ENCODE data around the gene TMPRSS4.

Gene TMPRSS4

DNA sequence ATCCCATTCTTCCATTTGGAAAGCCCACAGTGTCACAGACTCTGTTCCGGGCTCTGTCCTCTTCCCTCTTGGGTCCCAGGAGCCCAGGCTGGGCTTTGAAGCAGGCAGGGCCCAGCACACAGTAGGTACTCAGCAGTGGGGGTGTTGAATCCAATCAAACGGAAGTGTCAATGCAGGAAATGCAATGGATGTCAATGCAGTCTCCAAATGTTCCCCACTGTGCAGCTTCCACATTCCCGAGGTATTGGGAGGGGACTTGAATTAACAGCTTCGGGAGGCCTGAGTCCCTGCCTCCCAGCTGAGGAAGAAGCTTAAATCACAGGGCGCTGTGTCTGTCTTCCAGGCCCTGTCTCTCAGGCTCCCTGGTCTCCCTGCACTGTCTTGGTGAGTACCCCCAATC, 31.6 kb downstream of the TMPRSS4 start:
- no peak for DNase-seq

DNA sequence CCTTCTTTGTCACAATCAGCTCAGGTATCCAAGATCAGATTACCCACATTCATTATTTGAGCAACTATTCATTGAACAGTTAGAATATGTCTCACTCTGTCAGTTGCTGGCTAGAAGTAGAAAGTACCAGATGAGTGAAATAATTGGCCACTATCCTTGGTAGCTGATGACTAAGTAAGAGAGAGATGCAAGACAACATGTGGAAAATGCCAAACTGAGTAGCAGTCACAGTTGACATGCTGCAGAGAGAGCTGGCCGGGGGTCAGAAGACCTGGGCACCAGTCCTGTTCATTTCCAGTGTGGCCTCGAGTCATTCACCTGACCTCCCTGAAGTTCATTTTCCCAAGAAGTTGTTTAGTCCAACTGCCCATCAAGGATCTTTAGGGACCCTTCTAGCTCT, 32.4 kb downstream of the TMPRSS4 start:
- DNase-seq: no peak

DNA sequence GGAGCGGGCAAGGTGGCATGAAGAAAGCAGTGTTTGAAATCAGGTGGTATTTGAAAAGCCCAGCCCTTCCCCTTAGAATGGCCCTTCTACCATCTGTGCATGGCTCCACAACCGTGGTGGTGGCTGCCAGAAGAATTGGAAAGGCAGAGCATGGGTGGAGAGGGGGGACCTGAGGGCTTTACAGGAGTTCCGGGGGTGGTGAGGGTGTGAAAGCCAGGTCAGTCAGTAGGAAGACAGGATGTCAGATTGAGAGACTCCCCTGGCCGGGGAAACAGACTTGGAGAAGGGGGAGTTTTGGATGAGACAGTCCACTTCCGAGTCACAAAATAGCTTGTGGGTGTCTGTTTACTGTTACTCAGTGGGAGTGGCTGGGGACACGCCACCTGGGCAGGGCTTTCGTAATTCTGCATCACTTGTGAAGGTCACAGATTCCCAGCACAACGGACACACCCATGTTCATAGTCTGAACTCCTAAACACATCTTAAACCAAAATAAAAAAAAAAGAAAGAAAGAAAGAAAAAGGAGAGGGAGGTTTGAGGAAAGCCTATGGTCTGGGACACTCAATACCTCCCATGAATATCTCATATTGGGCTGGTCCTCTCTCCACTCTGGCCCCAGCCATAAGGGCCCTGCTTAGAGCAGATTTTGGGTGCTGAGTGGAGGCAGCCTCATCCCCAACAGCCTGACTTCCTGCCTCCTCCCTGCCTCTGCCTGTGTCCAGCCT, 34.3 kb downstream of the TMPRSS4 start:
- DNase-seq: no peak

GRCh38 chr11:118111744-118112035, 34.8 kb downstream of the TMPRSS4 start:
- no peak for DNase-seq

DNA sequence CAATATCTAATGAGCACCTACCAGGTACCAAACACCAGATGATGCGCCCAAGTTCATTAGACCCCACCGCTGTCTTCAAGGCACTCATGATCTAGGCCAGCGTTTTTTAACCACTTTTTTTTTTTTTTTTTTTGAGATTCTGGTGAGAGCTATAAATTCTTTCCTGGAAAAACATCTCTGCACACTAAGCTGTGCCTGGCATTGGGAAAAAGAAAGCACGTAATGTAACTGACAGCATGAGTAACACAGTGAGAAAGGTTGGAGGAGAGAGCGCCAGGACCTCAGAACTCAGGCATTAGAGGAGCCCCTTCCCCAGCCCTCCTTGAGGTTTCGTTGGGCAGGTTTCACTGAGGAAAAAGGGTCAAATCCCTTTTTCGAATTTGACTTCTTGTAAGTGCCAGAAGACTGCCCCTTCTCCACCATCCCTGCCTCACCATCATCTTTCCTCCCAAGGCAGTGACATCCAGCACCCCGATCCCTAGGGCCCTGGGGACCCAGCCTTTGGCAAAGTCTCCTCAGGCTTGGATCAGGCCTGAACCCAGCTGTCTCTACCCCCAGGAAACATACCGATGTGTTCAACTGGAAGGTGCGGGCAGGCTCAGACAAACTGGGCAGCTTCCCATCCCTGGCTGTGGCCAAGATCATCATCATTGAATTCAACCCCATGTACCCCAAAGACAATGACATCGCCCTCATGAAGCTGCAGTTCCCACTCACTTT, 36.0 kb downstream of the TMPRSS4 start:
- no peak for DNase-seq

DNA sequence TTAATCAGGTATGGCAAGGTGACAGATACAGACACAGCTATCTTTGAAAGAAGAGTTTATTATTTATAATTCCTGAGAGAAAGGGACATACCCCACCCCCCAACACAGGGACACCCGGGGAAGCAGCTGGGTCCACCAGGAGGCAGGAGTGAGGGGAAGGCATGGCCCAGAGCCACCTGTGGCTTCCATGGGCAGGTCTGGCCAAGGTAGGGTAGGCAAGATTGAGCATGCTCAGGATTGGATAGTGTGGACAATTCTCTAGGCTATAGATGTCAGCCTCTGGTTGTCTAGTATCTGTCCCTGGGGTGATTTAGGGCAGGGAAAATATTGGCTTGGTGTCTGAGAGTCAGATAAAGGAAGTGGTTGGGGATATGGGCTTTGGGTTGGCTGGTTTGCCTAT, 37.4 kb downstream of the TMPRSS4 start:
- no peak for DNase-seq

DNA sequence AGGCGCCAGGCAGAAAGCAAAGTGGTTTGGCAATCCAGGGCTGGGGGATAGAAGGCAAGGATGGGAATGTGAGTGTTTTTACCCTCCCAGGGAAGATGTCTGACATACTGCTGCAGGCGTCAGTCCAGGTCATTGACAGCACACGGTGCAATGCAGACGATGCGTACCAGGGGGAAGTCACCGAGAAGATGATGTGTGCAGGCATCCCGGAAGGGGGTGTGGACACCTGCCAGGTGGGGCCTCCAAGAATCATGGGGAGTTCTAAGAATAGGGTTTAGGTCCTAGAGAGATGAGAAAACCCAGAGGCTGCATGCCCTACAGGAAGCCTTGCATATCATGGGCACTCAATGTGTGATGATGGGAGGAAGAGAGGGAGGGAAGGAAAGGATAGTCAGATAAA, 38.2 kb downstream of the TMPRSS4 start:
- no peak for DNase-seq

DNA sequence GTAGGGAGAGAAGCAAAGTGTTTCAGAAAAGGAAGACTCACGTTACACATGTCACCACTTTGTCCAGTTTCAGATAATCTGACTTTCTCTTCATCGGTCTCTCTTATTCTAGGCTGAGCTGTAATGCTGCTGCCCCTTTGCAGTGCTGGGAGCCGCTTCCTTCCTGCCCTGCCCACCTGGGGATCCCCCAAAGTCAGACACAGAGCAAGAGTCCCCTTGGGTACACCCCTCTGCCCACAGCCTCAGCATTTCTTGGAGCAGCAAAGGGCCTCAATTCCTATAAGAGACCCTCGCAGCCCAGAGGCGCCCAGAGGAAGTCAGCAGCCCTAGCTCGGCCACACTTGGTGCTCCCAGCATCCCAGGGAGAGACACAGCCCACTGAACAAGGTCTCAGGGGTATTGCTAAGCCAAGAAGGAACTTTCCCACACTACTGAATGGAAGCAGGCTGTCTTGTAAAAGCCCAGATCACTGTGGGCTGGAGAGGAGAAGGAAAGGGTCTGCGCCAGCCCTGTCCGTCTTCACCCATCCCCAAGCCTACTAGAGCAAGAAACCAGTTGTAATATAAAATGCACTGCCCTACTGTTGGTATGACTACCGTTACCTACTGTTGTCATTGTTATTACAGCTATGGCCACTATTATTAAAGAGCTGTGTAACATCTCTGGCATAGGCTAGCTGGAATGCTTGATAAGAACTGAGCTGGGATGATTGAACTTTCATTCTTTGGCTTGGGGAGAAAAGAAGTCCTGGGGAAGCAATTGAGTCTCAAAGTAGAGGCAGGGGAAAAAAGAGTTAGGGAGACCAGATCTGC, 41.1 kb downstream of the TMPRSS4 start:
- no peak for DNase-seq

DNA sequence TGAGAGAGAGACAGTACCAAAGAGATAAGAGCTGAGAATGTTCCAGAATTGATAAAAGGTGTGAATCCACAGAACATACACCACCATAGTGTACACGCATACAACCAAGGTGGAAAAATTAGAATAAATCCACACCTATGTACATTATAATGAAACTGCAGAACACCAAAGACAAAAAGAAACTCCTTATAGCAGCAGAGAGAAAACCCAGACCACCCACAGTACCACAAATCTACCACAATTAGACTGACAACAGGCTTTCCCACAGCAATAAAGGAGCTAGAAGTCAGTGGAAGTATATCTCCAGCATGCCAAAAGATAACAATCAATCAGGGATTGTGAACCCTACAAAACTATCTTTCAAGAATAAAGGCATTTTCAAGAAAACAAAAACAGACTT, 43.9 kb downstream of the TMPRSS4 start:
- no peak for DNase-seq

DNA sequence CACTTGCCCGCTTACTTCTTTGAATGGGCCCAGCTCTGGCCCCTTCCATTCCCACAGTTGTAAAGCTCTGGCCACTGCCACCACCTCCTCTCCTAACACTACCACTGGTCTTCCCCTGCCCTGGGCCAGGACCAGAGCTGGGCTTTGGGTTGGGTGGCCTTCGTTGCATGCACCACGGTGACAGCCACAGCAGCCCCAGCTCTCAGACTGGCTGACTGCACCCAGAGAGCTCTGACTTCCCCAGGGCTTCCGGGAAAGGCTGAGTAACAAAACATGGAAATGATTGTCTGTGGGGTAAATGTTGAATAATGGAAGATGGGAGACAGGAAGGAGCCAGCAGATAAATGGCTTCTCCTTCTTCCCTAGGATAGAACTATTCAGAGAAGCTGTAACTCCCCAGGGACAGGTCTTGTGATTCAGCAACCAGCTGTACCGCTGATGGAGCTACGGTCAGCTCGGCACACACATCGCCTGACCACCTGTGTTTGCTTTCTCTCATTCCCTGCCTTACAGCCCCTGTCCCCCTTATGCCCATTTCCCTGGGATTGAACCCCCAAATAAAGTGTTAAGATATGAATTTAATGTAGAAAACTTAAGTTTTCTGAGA, 48.2 kb downstream of the TMPRSS4 start:
- no peak for DNase-seq

DNA sequence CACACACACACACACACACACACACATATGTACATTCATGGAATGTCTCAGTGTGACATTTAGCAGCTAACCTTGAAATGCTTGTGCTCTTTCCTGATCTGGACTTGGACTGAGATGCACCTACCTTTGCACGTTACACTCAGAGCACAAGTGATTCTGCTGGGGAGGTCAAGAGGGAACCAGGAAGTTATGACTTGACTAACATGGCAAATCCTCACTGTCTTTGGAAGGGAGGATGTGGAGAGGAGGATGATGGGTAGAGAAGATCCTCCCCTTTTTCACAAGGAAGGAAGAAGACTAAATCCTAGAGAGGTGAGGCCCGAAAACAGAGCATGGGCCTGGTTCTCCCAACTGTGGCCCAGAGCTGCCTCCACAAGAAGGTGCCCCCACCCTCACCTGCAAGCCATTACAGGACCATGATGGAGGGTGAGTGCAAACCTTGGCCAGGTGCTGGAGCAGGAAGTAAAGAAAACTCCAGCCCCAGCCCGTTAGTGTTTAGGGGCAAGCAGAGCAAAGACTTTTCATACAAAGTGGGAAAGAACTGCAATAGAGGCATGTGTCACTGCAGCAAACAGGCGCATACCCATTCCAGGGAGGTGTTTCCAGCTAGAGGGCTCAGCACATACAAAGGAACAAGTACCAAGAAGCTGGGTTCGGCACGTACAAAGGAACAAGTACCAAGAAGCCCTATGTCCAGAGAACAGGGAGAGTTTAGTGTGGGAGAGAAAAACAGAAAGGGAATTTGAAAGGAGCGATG, 49.4 kb downstream of the TMPRSS4 start:
- no peak for DNase-seq

- no peak for DNase-seq
These were observed 51.4 kb downstream of the TMPRSS4 start for GRCh38 chr11:118128310-118128709.

GRCh38 chr11:118128721-118129470, 52.0 kb downstream of the TMPRSS4 start:
- no peak for DNase-seq

DNA sequence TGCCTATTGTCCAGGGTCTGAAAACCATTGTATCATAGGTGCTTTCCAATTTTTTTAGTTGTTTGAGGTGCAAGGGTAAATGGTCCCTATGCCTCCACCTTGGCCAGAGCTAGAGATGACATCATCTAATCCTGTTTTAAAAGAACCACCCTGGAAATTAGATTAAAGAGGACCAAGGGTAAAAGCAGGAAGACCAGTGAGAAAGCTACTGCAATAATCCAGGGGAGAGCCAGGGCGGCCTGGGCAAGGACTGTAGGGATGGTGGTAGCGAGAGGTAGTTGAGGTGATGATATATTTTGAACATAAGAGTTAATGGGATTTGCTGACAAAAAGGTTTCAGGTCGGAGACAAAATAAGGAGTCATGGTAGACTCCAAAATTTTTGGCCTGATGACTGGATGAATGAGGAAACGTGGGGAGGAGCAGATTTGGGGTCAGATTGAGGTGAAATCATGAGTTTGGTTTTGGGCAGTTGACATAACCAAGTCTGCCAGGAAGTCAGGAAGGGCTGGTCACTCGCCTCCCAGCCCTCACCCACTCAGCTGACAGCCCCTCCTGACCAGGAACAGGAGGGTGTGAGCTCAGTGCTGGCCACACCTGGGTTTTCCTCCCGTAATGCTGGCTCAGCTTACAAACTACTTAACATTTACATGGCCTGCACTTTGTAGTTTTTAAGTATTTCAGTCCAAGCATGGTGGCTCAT, 52.7 kb downstream of the TMPRSS4 start:
- no peak for DNase-seq

DNA sequence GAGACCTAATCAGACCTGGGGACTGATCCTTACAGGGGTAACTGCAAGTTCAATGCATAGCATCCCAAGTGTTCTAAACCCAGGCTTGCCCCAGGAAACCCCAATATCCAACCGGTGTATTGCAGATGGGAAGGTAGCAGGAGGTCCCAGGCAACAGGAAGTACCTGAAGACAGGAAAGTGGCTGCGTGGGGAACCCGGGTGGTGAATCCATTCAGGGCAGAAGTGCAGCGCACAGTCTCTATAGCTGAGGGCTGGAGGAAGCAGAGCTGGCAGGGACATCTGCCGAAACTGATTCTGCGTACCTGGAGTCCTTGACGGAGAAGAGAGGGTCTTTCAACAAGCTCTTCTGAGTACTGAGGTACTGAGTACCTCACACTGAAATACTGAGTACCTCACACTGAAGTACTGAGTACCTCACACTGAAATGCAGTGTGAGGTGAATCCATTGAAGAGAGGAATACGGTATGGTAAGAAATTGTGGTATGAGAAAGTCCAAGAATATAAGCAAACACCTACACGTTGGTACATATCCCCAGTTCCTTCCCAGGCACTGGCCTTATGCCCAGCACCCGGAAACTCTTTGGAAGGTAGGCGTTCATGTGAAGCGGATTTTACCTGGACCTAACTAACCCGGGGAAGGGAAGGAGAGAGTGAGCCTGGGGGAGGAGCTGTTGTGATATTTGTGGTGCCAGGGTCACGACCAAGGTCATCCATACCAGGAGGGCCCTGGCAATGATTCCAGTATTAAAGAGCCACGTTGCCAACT, 55.7 kb downstream of the TMPRSS4 start:
- DNase-seq: no peak

GRCh38 chr11:118133816-118134215, 56.9 kb downstream of the TMPRSS4 start:
- DNase-seq: no peak

GRCh38 chr11:118135051-118135795, 58.3 kb downstream of the TMPRSS4 start:
- no peak for DNase-seq

- no peak for DNase-seq
These were observed 58.9 kb downstream of the TMPRSS4 start for GRCh38 chr11:118135796-118136165.

- no peak for DNase-seq
These were observed 59.5 kb downstream of the TMPRSS4 start for GRCh38 chr11:118136341-118136740.

DNA sequence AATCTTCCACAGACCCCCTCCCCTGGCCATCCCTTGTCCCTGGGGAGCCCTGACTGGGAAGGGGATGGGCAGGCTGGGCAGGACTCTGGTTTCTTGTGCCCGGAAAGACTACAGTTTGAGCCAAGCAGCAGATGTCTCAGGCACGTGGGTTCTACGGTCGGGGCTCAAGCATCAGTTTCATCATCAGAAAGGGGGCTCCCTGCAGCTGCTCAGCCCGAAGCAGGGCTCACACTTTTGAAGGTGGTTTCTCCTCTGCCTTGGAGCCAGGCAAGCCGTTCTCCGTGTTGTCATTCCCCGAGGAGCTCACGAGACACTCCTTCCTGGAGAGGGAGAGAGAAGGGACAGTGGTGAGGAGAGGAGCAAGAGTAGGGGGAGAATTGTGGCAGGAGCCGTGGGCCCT, 59.9 kb downstream of the TMPRSS4 start:
- no peak for DNase-seq
